ENCODE results near the gene CHRNA1. TPM values are rescaled to one million over a fixed set of nuclear protein-coding genes. Genes with fewer than 3 reads are reported as not detected.

The CHRNA1 gene
- not detected in 2 replicates for total RNA-seq (2013; cell fraction: nucleolus; rRNA removed)
- total RNA-seq (2014; rRNA removed) (not detected in 2 replicates), total RNA-seq (2014; rRNA removed; fragmentation: Illumina TruSeq; extraction: Trizol) (not detected in 2 replicates), total RNA-seq (2021) (not detected in 2 replicates), polyA plus RNA-seq (2011; rRNA removed) (0.05 and 0.06 TPM in 2 replicates), polyA plus RNA-seq (2014; fragmentation: Illumina TruSeq; extraction: Trizol) (not detected in 2 replicates), polyA plus RNA-seq (2014; fragmentation: Nextera tagmentation; extraction: Ambion mirVana) (not detected), polyA plus RNA-seq (2014; rRNA removed) (not detected in 2 replicates), polyA plus RNA-seq (2016; fragmentation: Nextera tagmentation; extraction: Ambion mirVana) (under 1 TPM in 1 of 2 experiments, not detected in 1; 0.14 TPM), polyA minus RNA-seq (2011; rRNA and poly(A)+ RNA removed) (0.15 TPM in 1 of 2 replicates, not detected in the other), Bru-seq, nascent RNA (percentile 8 among the genes with signal in this experiment), BruChase-seq, experiment 1, labeled RNA remaining after a 6-hour chase (percentile 3 among the genes with signal in this experiment), BruChase-seq, experiment 2, labeled RNA remaining after a 2-hour chase (percentile 4 among the genes with signal in this experiment)
- polyA plus RNA-seq (2011; ENCODE audit: low read depth), result not detected
- 0.05 and 0.09 TPM in 2 replicates for polyA plus RNA-seq (2011; cell fraction: cytosol; rRNA removed)
- polyA plus RNA-seq (2011; cell fraction: nucleus; rRNA removed), result 0.07 TPM in 1 of 2 replicates, not detected in the other
- not detected in 2 replicates for polyA plus RNA-seq (2012)
- not detected in 2 replicates for polyA minus RNA-seq (2011; cell fraction: cytosol; rRNA and poly(A)+ RNA removed)
- 0.24 TPM in 1 of 2 replicates, not detected in the other for polyA minus RNA-seq (2011; cell fraction: nucleus; rRNA and poly(A)+ RNA removed)
- long read RNA-seq, experiment 1, result 0 reads
- long read RNA-seq, experiment 2, result 0 reads

DNA sequence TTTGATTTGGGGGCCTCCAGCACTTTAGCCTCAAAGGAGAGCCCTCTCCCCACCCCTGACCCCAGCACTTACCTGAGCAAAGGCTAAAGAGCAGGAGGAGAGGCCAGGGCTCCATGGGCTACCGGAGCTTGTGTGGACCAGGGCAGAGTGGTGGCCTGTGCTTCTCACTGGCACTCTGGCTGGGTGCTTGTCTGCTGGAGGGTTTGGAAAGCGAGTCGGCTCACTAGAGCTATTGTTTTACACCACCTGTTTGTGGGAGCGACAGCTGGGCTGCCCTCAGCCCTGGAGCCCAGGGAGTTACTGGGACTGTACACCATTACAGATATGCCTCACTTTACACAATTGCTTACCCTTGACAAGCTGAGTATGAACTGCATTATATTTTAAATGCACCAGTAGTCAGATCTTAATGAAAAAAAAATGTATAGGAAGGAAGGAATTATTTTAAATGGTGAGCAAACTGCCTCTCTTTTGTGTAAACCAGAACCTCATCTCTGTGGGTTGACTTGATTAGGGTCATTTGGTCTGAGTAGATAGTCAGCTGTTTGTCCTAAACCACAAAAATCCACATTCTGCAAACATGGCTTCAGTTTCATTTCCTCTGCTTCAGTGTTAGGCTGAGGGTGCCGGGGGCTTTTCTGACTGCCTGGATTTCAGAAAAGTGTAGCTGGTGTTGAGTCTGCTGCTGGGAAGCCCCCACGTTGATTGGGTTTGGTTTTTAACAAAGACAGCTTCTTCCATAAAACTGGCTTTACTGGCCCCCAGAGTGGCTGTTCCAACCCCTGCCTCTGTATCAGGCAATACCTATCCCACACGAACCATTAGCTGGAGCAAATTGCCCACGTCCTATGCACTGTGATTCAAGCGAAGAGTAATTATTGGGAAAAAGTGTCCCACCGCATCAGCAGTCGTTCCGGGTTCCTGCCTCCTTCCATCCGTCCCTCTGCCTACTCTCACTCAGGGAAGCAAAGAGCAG is at the start of gene CHRNA1:
Gene CHRNA1 (minus strand): TSS at position 193 of the 976 bp plus-strand sequence. CDS start 78 bp downstream, at position 115.
- Histone ChIP-seq H3K27me3 (replicated peaks in 1 of 2; ENCODE audit: control insufficient read depth in 2 of 2, insufficient read depth in 2 of 2, low read length in 1 of 2) (no peaks in the 10 kb centered on the region), H2AFZ (ENCODE audit: control insufficient read depth, low read depth, low read length) (no peak within 1 kb of the TSS), H3K4me1 (ENCODE audit: control insufficient read depth, insufficient read depth, low read length) (peaks cover 5% of the 10 kb centered on the region), H3K4me2 (ENCODE audit: control insufficient read depth, insufficient read depth) (no peak within 1 kb of the TSS), H3K36me3 (ENCODE audit: control insufficient read depth in 2 of 2, insufficient read depth in 2 of 2, low read length in 1 of 2) (no peaks in the 10 kb centered on the region), H3K4me3 (no peak within 1 kb of the TSS), H3K79me2 (ENCODE audit: control insufficient read depth, insufficient read depth, low read length) (no peaks in the 10 kb centered on the region), H3K27ac (ENCODE audit: control insufficient read depth, insufficient read depth) (no peak within 1 kb of the TSS), H4K20me1 (ENCODE audit: control insufficient read depth, insufficient read depth) (no peaks in the 10 kb centered on the region), H3K9ac (ENCODE audit: control insufficient read depth, insufficient read depth, low read length) (no peak within 1 kb of the TSS), H3K9me3 (replicated peaks; ENCODE audit: control insufficient read depth, insufficient read depth, low read length) (no peaks in the 10 kb centered on the region)
- no TSS peak for BruUV-seq (replicated peaks)
- WGBS (ENCODE audit: insufficient coverage, insufficient replicate concordance, low lambda C conversion rate, missing lambda C conversion rate), result 61% methylated on average over 13 of the region's 13 CpGs
- SMC1A ChIA-PET (ENCODE audit: uncharacterized antibody, unreplicated experiment), result interaction anchor here (1.0 to 2.0 kb wide), 6 partner anchors 12 to 221 kb away, joined by 3 to 9 read pairs (median 6); no protein-coding TSS in a partner anchor
- ATAC-seq (peak; percentile 78), FAIRE-seq (no peak), DNase-seq (ENCODE audit: low read depth, low spot score) (no peak)
- RAD21 ChIA-PET (ENCODE audit: unreplicated experiment), result interaction anchor here (0.8 to 2.6 kb wide), 4 partner anchors 11 to 65 kb away, joined by 3 to 15 read pairs (median 4); no protein-coding TSS in a partner anchor
- in situ Hi-C loops (cut with MboI) (no loop called here), intact Hi-C loops (cut with micrococcal nuclease; ENCODE audit: unreplicated experiment) (no loop called here)
- CTCF ChIA-PET, result interaction anchor here (0.9 to 6.4 kb wide), 11 partner anchors 7 to 267 kb away, joined by 3 to 43 read pairs (median 5); no protein-coding TSS in a partner anchor
- POLR2A ChIA-PET, result no interaction called here
- TF ChIP-seq MXI1 (IDR thresholded peaks at IDR 0.05; ENCODE audit: low read depth, low read length) (no peak), BHLHE40 (IDR thresholded peaks at IDR 0.05; ENCODE audit: borderline replicate concordance in 1 of 2, low read depth in 2 of 2, low read length in 1 of 2) (0 out of 4 replicates have a peak, but pooled peaks of 1 of the 2 experiments have one; percentile 8), TARDBP (IDR thresholded peaks at IDR 0.05; ENCODE audit: borderline replicate concordance) (no peak), RB1 (IDR thresholded peaks at IDR 0.05; ENCODE audit: borderline replicate concordance) (no peak), KDM1A (IDR thresholded peaks at IDR 0.05; ENCODE audit: borderline replicate concordance) (no peak), MEF2B (IDR thresholded peaks at IDR 0.05; ENCODE audit: partially characterized antibody, poor library complexity, severe bottlenecking) (no peak), GATAD2B (conservative IDR thresholded peaks at IDR 0.05; ENCODE audit: low read depth) (0 out of 2 replicates have a peak, but pooled peaks have one; percentile 32), ZNF217 (IDR thresholded peaks at IDR 0.05) (no peak), NR2F1 (conservative IDR thresholded peaks at IDR 0.05) (peak; percentile 59; the same call in 1 of the 2 replicates), CHD1 (IDR thresholded peaks at IDR 0.05; ENCODE audit: low read depth, low read length) (no peak), SUZ12 (IDR thresholded peaks at IDR 0.05; ENCODE audit: unreplicated experiment) (no peak), MTA2 (IDR thresholded peaks at IDR 0.05; ENCODE audit: low read depth) (peak; percentile 54; the same call in 1 of the 2 replicates), DPF2 (IDR thresholded peaks at IDR 0.05) (peak; percentile 44; the same call in 1 of the 2 replicates), IKZF1 (conservative IDR thresholded peaks at IDR 0.05) (peak; percentile 68), CREM (IDR thresholded peaks at IDR 0.05; ENCODE audit: low read depth) (no peak), BCL11A (IDR thresholded peaks at IDR 0.05; ENCODE audit: low read depth, low read length) (peak; percentile 44; the same call in 1 of the 2 replicates)
- TF ChIP-seq, protein P1, sequence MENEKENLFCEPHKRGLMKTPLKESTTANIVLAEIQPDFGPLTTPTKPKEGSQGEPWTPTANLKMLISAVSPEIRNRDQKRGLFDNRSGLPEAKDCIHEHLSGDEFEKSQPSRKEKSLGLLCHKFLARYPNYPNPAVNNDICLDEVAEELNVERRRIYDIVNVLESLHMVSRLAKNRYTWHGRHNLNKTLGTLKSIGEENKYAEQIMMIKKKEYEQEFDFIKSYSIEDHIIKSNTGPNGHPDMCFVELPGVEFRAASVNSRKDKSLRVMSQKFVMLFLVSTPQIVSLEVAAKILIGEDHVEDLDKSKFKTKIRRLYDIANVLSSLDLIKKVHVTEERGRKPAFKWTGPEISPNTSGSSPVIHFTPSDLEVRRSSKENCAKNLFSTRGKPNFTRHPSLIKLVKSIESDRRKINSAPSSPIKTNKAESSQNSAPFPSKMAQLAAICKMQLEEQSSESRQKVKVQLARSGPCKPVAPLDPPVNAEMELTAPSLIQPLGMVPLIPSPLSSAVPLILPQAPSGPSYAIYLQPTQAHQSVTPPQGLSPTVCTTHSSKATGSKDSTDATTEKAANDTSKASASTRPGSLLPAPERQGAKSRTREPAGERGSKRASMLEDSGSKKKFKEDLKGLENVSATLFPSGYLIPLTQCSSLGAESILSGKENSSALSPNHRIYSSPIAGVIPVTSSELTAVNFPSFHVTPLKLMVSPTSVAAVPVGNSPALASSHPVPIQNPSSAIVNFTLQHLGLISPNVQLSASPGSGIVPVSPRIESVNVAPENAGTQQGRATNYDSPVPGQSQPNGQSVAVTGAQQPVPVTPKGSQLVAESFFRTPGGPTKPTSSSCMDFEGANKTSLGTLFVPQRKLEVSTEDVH (IDR thresholded peaks at IDR 0.05; ENCODE audit: low read depth, partially characterized antibody), result no peak
